K562 (cell line): Measurements from ENCODE around the gene XPNPEP1.

Experiments
- CHD1 ChIP-seq: fragments of 200-600 bp; sonication (generic); IDR thresholded peaks from one replicate; pipeline ENCODE4 v1.6.1; 2012; ENCODE audit warnings: mild to moderate bottlenecking, moderate library complexity, low read length, inconsistent platforms
- CTCF ChIP-seq, 3 experiments: IDR thresholded peaks in 2 of 3; conservative IDR thresholded peaks in 1 of 3; 2 replicates each; pipeline ENCODE4 v1.5.1; 2011 to 2012; ENCODE audit warnings: low read length in 3 of 3, mild to moderate bottlenecking in 3 of 3, control low read depth in 2 of 3, improper control_type of control experiment in 1 of 3, inconsistent platforms in 1 of 3, low read depth in 1 of 3, mixed read lengths in 1 of 3, moderate library complexity in 1 of 3; ENCODE audit not compliant: insufficient read depth in 2 of 3
- E2F1 ChIP-seq: sonication (generic); formaldehyde crosslinking; IDR thresholded peaks from 2 replicates; pipeline ENCODE4 v1.8.1; 2023; ENCODE audit warnings: mild to moderate bottlenecking, missing genetic modification reagents, moderate library complexity
- RAD51 ChIP-seq: fragments of 450-650 bp; IDR thresholded peaks from 2 replicates; pipeline ENCODE4 v1.7.1; 2016; ENCODE audit warnings: low read depth, mild to moderate bottlenecking, borderline replicate concordance
- TAF15 ChIP-seq: fragments of 200-400 bp; formaldehyde crosslinking; IDR thresholded peaks from 2 replicates; pipeline ENCODE4 v1.6.1; 2017; ENCODE audit warnings: mild to moderate bottlenecking, low read depth, low read length, moderate library complexity
- ZFX ChIP-seq: sonication (generic); formaldehyde crosslinking; IDR thresholded peaks from 2 replicates; pipeline ENCODE4 v1.8.0; 2022; ENCODE audit warnings: mild to moderate bottlenecking, missing genetic modification reagents, moderate library complexity
- ZNF232 ChIP-seq: sonication (generic); formaldehyde crosslinking; IDR thresholded peaks from 2 replicates; pipeline ENCODE4 v1.8.0; 2022; ENCODE audit warnings: mild to moderate bottlenecking, missing genetic modification reagents

GRCh38 chr10:109862738-109863137, 60.6 kb downstream of the XPNPEP1 start:
- TF ChIP-seq RAD51 (no peak), ZNF232 (CRISPR knock-in tag) (no peak), ZFX (CRISPR knock-in tag) (no peak), TAF15 (no peak), E2F1 (CRISPR knock-in tag) (no peak), CHD1 (no peak), CTCF (IDR thresholded peaks at IDR 0.05 in 2 of 3, conservative IDR thresholded peaks at IDR 0.05 in 1 of 3; ENCODE audit: insufficient read depth in 2 of 3, low read depth in 1 of 3, low read length in 3 of 3) (no peak)
